ENCODE data around the gene NPTN.

NPTN gene

GRCh38 chr15:73628102-73628501 lies 5.1 kb downstream of the NPTN start:
- no peak for DNase-seq (ENCODE audit: low spot score)
- TF ChIP-seq, protein P1, sequence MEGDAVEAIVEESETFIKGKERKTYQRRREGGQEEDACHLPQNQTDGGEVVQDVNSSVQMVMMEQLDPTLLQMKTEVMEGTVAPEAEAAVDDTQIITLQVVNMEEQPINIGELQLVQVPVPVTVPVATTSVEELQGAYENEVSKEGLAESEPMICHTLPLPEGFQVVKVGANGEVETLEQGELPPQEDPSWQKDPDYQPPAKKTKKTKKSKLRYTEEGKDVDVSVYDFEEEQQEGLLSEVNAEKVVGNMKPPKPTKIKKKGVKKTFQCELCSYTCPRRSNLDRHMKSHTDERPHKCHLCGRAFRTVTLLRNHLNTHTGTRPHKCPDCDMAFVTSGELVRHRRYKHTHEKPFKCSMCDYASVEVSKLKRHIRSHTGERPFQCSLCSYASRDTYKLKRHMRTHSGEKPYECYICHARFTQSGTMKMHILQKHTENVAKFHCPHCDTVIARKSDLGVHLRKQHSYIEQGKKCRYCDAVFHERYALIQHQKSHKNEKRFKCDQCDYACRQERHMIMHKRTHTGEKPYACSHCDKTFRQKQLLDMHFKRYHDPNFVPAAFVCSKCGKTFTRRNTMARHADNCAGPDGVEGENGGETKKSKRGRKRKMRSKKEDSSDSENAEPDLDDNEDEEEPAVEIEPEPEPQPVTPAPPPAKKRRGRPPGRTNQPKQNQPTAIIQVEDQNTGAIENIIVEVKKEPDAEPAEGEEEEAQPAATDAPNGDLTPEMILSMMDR (IDR thresholded peaks at IDR 0.05): no peak
- Histone ChIP-seq H3K27ac (peak overlapping the region in 1 of 2 donors; percentile 26), H3K4me3 (no peak overlapping the region)

DNA sequence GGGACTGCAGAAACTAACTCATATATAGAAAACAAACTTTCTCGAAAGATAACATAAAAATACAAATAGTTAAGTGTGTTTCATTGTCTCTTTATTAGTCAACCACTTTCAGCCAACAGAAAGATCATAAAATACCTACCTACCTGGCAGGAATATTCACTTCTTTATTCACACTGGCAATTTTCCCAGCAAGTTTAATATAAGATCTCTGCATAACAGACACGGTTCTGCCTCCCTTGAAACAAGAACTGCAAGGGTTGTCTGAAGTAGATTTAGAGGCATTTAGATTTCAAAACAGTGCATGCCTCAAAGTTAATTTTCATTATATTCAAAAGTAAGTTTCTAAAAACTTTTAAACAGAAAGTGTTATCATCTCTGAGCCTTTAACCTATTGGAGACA lies 7.1 kb downstream of the NPTN start:
- Histone ChIP-seq H3K4me3 (no peak overlapping the region), H3K27ac (no peak overlapping the region)
- TF ChIP-seq, protein P1 (IDR thresholded peaks at IDR 0.05): no peak
- DNase-seq (ENCODE audit: low spot score): no peak

- no peak overlapping the region for H3K27ac ChIP-seq
Observed at GRCh38 chr15:73624530-73624929, 8.7 kb downstream of the NPTN start.

DNA sequence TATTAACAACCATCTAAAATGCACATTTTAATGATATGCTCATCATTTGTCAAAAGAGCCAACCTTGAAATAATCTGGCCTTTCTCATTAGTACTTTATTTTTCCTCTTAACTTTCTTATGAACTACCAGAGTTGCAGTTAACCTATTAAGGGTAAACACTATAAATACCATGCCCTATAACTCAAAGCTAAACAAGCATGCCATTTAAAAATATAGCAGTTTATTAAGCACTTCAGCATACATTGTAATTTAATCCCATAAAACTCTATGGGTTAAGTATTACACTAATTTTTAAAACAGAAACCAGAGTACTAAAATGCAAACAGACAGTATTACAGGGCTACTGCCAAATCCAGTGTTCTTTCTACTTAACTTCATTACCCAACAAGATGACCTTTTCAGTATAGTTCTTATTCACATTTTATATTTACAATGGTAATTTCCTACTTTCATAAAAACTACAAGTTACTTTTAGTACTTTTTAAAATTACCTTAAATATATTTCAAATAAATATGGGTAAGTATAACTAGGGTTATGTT lies 11.8 kb downstream of the NPTN start:
- Histone ChIP-seq H3K27ac (no peak overlapping the region), H3K4me3 (no peak overlapping the region)
- TF ChIP-seq, protein P1 (IDR thresholded peaks at IDR 0.05): no peak
- no peak for DNase-seq (ENCODE audit: low spot score)

More at GRCh38 chr15:73624530-73624929, 8.7 kb downstream of the NPTN start:
- TF ChIP-seq, protein P1 (IDR thresholded peaks at IDR 0.05): no peak
- DNase-seq (ENCODE audit: low spot score): no peak
- peak overlapping the region; percentile 1 for H3K4me3 ChIP-seq

DNA sequence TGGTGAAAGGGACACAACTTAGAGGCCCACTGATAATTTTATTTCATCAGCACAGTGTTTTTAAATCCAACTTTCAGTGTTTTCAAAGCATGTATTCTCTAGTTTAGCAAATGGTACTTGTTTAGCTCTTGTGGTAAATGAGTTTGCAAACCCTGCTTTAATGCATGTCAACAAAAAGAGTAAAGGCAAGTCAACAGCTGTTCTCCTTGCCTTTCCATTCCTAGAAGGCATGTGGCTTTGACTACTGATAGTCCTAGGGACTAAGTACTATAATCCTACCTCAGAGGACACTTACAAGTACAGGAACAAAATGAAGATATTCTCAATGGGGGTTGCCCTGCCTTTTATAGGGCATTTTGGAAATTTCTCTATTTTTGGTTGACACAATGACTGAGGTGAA lies 13.1 kb downstream of the NPTN start:
- TF ChIP-seq, protein P1 (IDR thresholded peaks at IDR 0.05): no peak
- DNase-seq (ENCODE audit: low spot score): no peak
- Histone ChIP-seq H3K27ac (no peak overlapping the region), H3K4me3 (no peak overlapping the region)

DNA sequence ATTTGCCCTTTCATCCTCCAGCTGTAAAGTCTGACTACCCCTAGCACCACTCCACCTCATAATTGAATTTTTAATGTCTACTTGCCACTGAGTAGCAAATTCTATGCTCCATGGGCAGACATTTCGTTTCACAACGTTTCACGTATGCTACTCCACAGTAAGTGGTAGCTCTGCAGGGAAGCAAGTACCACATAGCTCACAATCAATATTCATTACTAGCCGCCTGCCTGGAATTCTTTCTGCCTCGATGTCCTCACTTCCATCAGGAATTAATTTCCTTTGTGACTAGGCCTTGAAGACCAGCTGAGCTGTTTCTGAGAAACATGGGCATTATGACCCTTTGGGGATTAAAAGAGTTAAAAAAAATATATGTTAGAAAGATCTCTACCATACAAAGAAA lies 15.3 kb downstream of the NPTN start:
- DNase-seq (ENCODE audit: low spot score): no peak
- TF ChIP-seq, protein P1 (IDR thresholded peaks at IDR 0.05): no peak
- Histone ChIP-seq H3K27ac (no peak overlapping the region), H3K4me3 (no peak overlapping the region)

- TF ChIP-seq, protein P1 (IDR thresholded peaks at IDR 0.05): no peak
- DNase-seq (ENCODE audit: low spot score): no peak
- Histone ChIP-seq H3K27ac (no peak overlapping the region), H3K4me3 (no peak overlapping the region)
Observed at GRCh38 chr15:73617301-73617831, 15.8 kb downstream of the NPTN start.
